Activated B cell treated with CpG ODN at 0.5 μM for 24 hours (primary cell): ENCODE measurements around the gene SPTSSA. TPM values are rescaled to one million over a fixed set of nuclear protein-coding genes. Genes with fewer than 3 reads are reported as not detected.

Experiments
- ATAC-seq: fragments of 200-7000 bp; cut with Tn5 transposase; one replicate; pipeline ENCODE4 v1.10.0; 2021; ENCODE audit warnings: low read depth, mild to moderate bottlenecking, moderate library complexity
- CTCF ChIA-PET: fragments of 350-600 bp; sonication (Branson Sonifier 250); formaldehyde crosslinking; loops from one replicate; lab custom pipeline; 2021; ENCODE audit warnings: antibody characterized with exemption; lab: Charles Lee
- POLR2A ChIA-PET: fragments of 350-600 bp; sonication (Branson Sonifier 250); formaldehyde crosslinking; loops from one replicate; lab custom pipeline; 2021; ENCODE audit warnings: antibody characterized with exemption; lab: Charles Lee
- DNase-seq: peaks from one replicate; pipeline ENCODE4 v3.0.0; 2022
- H3K27ac Mint-ChIP-seq: one replicate; pipeline ENCODE4 v1.8.0; 2020; ENCODE audit warnings: mixed read lengths
- H3K27me3 Mint-ChIP-seq: one replicate; pipeline ENCODE4 v1.8.0; 2021; ENCODE audit warnings: mixed read lengths
- H3K36me3 Mint-ChIP-seq: one replicate; pipeline ENCODE4 v1.8.0; 2021; ENCODE audit warnings: low read depth, mixed read lengths
- H3K4me1 Mint-ChIP-seq: one replicate; pipeline ENCODE4 v1.8.0; 2021; ENCODE audit warnings: mixed read lengths
- H3K4me3 Mint-ChIP-seq: one replicate; pipeline ENCODE4 v1.8.0; 2020; ENCODE audit warnings: mild to moderate bottlenecking, mixed read lengths
- H3K9me3 Mint-ChIP-seq: one replicate; pipeline ENCODE4 v1.8.0; 2020; ENCODE audit warnings: mixed read lengths
- intact Hi-C: fragments of 100-400 bp; cut with micrococcal nuclease; formaldehyde crosslinking; loops from one replicate; pipeline ENCODE4 v1.15.1; 2024
- total RNA-seq: library from RNA; stranded (reverse); gene quantifications from 2 replicates; pipeline ENCODE4 v1.2.3, GENCODE V29; 2022
- TF ChIP-seq, protein P1 (sequence below): fragments of 200-600 bp; IDR thresholded peaks from one replicate; pipeline ENCODE4 v1.8.0; 2022; ENCODE audit warnings: antibody characterized with exemption, mild to moderate bottlenecking

The SPTSSA gene
- total RNA-seq, 1 donor from 2014 or later, result 6.2 TPM

- ATAC-seq (no peak), DNase-seq (no peak)
- TF ChIP-seq, protein P1, sequence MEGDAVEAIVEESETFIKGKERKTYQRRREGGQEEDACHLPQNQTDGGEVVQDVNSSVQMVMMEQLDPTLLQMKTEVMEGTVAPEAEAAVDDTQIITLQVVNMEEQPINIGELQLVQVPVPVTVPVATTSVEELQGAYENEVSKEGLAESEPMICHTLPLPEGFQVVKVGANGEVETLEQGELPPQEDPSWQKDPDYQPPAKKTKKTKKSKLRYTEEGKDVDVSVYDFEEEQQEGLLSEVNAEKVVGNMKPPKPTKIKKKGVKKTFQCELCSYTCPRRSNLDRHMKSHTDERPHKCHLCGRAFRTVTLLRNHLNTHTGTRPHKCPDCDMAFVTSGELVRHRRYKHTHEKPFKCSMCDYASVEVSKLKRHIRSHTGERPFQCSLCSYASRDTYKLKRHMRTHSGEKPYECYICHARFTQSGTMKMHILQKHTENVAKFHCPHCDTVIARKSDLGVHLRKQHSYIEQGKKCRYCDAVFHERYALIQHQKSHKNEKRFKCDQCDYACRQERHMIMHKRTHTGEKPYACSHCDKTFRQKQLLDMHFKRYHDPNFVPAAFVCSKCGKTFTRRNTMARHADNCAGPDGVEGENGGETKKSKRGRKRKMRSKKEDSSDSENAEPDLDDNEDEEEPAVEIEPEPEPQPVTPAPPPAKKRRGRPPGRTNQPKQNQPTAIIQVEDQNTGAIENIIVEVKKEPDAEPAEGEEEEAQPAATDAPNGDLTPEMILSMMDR, result no peak
- Mint-ChIP-seq H3K27me3 (no peaks in the 10 kb centered on the region), H3K36me3 (peaks cover 21% of the 10 kb centered on the region), H3K4me3 (no peak overlapping the region), H3K9me3 (no peaks in the 10 kb centered on the region), H3K27ac (no peak overlapping the region), H3K4me1 (peaks cover 6% of the 10 kb centered on the region)
- ChIA-PET POLR2A (no interaction called here), CTCF (no interaction called here)
- intact Hi-C loops, result no loop called here
Observed at GRCh38 chr14:34450958-34451357, 11.1 kb downstream of the SPTSSA start.

- H3K4me1 Mint-ChIP-seq, result peaks cover 6% of the 10 kb centered on the region
- CTCF ChIA-PET, result no interaction called here
- H3K4me3 Mint-ChIP-seq, result no peak overlapping the region
- TF ChIP-seq, protein P1, result no peak
- DNase-seq, result no peak
- intact Hi-C loops, result no loop called here
- POLR2A ChIA-PET, result no interaction called here
- H3K27me3 Mint-ChIP-seq, result no peaks in the 10 kb centered on the region
- no peak for ATAC-seq
- peaks cover 21% of the 10 kb centered on the region for H3K36me3 Mint-ChIP-seq
- no peak overlapping the region for H3K27ac Mint-ChIP-seq
- no peaks in the 10 kb centered on the region for H3K9me3 Mint-ChIP-seq
Observed at GRCh38 chr14:34450542-34450915, 11.5 kb downstream of the SPTSSA start.

DNA sequence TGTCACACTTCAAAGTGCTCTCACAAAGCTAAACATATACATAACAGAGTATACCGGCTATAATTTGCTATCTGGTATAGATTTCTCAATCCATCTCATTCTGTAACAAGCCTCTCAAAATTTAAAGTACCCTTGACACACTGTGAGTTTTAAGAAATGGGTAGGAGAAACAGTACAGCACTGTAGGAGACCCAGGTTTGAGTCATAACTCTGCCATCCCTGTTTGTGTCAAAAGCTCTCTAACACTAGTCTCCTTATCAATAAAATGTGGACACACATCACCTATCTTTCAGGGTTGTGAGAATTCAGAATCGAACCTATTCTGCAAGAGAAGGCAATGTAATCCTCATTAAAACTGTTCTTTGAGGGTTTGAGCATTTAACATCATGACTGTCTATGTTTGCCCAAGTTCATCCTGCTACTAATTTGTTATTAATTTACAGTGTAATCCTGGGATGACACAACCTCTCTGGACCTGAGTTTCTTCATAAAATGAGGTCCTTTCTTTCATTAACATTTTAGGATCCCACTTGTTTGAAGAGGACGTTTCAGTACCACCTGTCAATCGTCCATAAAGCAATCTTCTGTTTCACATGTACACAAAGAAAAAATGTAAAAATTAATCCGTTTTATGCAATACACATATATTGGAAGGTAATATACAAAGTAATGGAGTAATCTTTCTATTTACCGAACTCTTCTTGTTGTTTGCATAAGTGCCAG is 12.1 kb downstream of the SPTSSA start:
- no peaks in the 10 kb centered on the region for H3K27me3 Mint-ChIP-seq
- POLR2A ChIA-PET, result no interaction called here
- H3K9me3 Mint-ChIP-seq, result no peaks in the 10 kb centered on the region
- TF ChIP-seq, protein P1, result no peak
- intact Hi-C loops, result no loop called here
- H3K4me1 Mint-ChIP-seq, result peaks cover 6% of the 10 kb centered on the region
- no peak overlapping the region for H3K27ac Mint-ChIP-seq
- no peak overlapping the region for H3K4me3 Mint-ChIP-seq
- ATAC-seq (no peak), DNase-seq (no peak)
- CTCF ChIA-PET, result no interaction called here
- H3K36me3 Mint-ChIP-seq, result peaks cover 19% of the 10 kb centered on the region

GRCh38 chr14:34439090-34439489 is 22.9 kb downstream of the SPTSSA start:
- H3K9me3 Mint-ChIP-seq, result no peaks in the 10 kb centered on the region
- TF ChIP-seq, protein P1, result no peak
- H3K4me3 Mint-ChIP-seq, result no peak overlapping the region
- ChIA-PET POLR2A (no interaction called here), CTCF (no interaction called here)
- no peak for ATAC-seq
- H3K27me3 Mint-ChIP-seq, result no peaks in the 10 kb centered on the region
- H3K4me1 Mint-ChIP-seq, result peaks cover 27% of the 10 kb centered on the region
- H3K36me3 Mint-ChIP-seq, result no peaks in the 10 kb centered on the region
- intact Hi-C loops, result no loop called here
- DNase-seq, result no peak
- H3K27ac Mint-ChIP-seq, result no peak overlapping the region

GRCh38 chr14:34438438-34438837 is 23.6 kb downstream of the SPTSSA start:
- Mint-ChIP-seq H3K9me3 (no peaks in the 10 kb centered on the region), H3K4me3 (no peak overlapping the region), H3K27ac (no peak overlapping the region), H3K36me3 (no peaks in the 10 kb centered on the region), H3K4me1 (peaks cover 27% of the 10 kb centered on the region), H3K27me3 (no peaks in the 10 kb centered on the region)
- TF ChIP-seq, protein P1, result no peak
- DNase-seq (no peak), ATAC-seq (no peak)
- POLR2A ChIA-PET, result no interaction called here
- intact Hi-C loops, result no loop called here
- CTCF ChIA-PET, result no interaction called here
